Measurements from ENCODE around the gene FOXN3. TPM values are rescaled to one million over a fixed set of nuclear protein-coding genes. Genes with fewer than 3 reads are reported as not detected.
A peak's percentile ranks its signal among the peaks of the same experiment; 100 is the strongest.

FOXN3 gene
- total RNA-seq, 1 donor from 2014 or later, result 122 TPM

GRCh38 chr14:89258728-89259273 is 158.2 kb downstream of the FOXN3 start:
- no peak overlapping the region for H3K4me3 Mint-ChIP-seq (ENCODE audit: unreplicated experiment)
- H3K79me2 ChIP-seq (ENCODE audit: insufficient read depth, low read length), result peaks cover 63% of the 10 kb centered on the region

GRCh38 chr14:89256951-89257350 is 160.1 kb downstream of the FOXN3 start:
- TF ChIP-seq CTCF (IDR thresholded peaks at IDR 0.05; ENCODE audit: insufficient read depth, low read depth, low read length) (no peak), EZH2 (IDR thresholded peaks at IDR 0.05; ENCODE audit: insufficient read depth, low read length) (no peak)
- FAIRE-seq, result no peak
- H3K36me3 Mint-ChIP-seq (ENCODE audit: low read depth, unreplicated experiment), result peaks cover 24% of the 10 kb centered on the region
- H3K27ac ChIP-seq (ENCODE audit: low read depth, low read length), result no peak overlapping the region
- DNase-seq (ENCODE audit: low read depth), result no peak
- H3K9ac ChIP-seq (ENCODE audit: low read length), result no peak overlapping the region
- H3K4me3 ChIP-seq (ENCODE audit: insufficient read depth, low read depth, low read length), result no peak overlapping the region
- no peak overlapping the region for H3K27ac Mint-ChIP-seq (ENCODE audit: unreplicated experiment)
- peaks cover 76% of the 10 kb centered on the region for H4K20me1 ChIP-seq (ENCODE audit: insufficient read depth, low read length)
- H3K79me2 ChIP-seq (ENCODE audit: insufficient read depth, low read length), result peaks cover 56% of the 10 kb centered on the region
- no peak overlapping the region for H2AFZ ChIP-seq (ENCODE audit: low read depth, low read length)
- H3K27me3 Mint-ChIP-seq (ENCODE audit: low read depth, unreplicated experiment), result no peaks in the 10 kb centered on the region
- H3K4me3 Mint-ChIP-seq (ENCODE audit: unreplicated experiment), result no peak overlapping the region
- no peaks in the 10 kb centered on the region for H3K27me3 ChIP-seq (ENCODE audit: insufficient read depth, low read length)
- no peaks in the 10 kb centered on the region for H3K9me3 ChIP-seq (ENCODE audit: insufficient read depth, low read depth, low read length)
- H3K4me1 Mint-ChIP-seq (ENCODE audit: low read depth, unreplicated experiment), result peaks cover 2% of the 10 kb centered on the region
- H3K4me1 ChIP-seq (ENCODE audit: insufficient read depth, low read length), result no peaks in the 10 kb centered on the region
- H3K36me3 ChIP-seq (ENCODE audit: insufficient read depth, low read length), result no peaks in the 10 kb centered on the region
- H3K4me2 ChIP-seq (ENCODE audit: low read length), result no peak overlapping the region
- H3K9me3 Mint-ChIP-seq (ENCODE audit: unreplicated experiment), result peaks cover 3% of the 10 kb centered on the region

More at GRCh38 chr14:89258728-89259273, 158.2 kb downstream of the FOXN3 start:
- peaks cover 68% of the 10 kb centered on the region for H4K20me1 ChIP-seq (ENCODE audit: insufficient read depth, low read length)
- H3K36me3 ChIP-seq (ENCODE audit: insufficient read depth, low read length), result no peaks in the 10 kb centered on the region
- Mint-ChIP-seq H3K4me1 (ENCODE audit: low read depth, unreplicated experiment) (peaks cover 5% of the 10 kb centered on the region), H3K36me3 (ENCODE audit: low read depth, unreplicated experiment) (peaks cover 24% of the 10 kb centered on the region), H3K9me3 (ENCODE audit: unreplicated experiment) (peaks cover 3% of the 10 kb centered on the region), H3K27ac (ENCODE audit: unreplicated experiment) (peak overlapping the region; percentile 38), H3K27me3 (ENCODE audit: low read depth, unreplicated experiment) (no peaks in the 10 kb centered on the region)
- no peak overlapping the region for H3K9ac ChIP-seq (ENCODE audit: low read length)
- FAIRE-seq (no peak), DNase-seq (ENCODE audit: low read depth) (no peak)
- H3K27ac ChIP-seq (ENCODE audit: low read depth, low read length), result no peak overlapping the region
- H2AFZ ChIP-seq (ENCODE audit: low read depth, low read length), result no peak overlapping the region
- TF ChIP-seq EZH2 (IDR thresholded peaks at IDR 0.05; ENCODE audit: insufficient read depth, low read length) (no peak), CTCF (IDR thresholded peaks at IDR 0.05; ENCODE audit: insufficient read depth, low read depth, low read length) (no peak)
- H3K27me3 ChIP-seq (ENCODE audit: insufficient read depth, low read length), result no peaks in the 10 kb centered on the region
- H3K4me3 ChIP-seq (ENCODE audit: insufficient read depth, low read depth, low read length), result no peak overlapping the region
- no peak overlapping the region for H3K4me2 ChIP-seq (ENCODE audit: low read length)
- H3K9me3 ChIP-seq (ENCODE audit: insufficient read depth, low read depth, low read length), result no peaks in the 10 kb centered on the region
- H3K4me1 ChIP-seq (ENCODE audit: insufficient read depth, low read length), result no peaks in the 10 kb centered on the region

GRCh38 chr14:89256283-89256682 is 160.8 kb downstream of the FOXN3 start:
- FAIRE-seq (no peak), DNase-seq (ENCODE audit: low read depth) (no peak)
- no peaks in the 10 kb centered on the region for H3K9me3 ChIP-seq (ENCODE audit: insufficient read depth, low read depth, low read length)
- no peaks in the 10 kb centered on the region for H3K27me3 ChIP-seq (ENCODE audit: insufficient read depth, low read length)
- H3K4me3 ChIP-seq (ENCODE audit: insufficient read depth, low read depth, low read length), result no peak overlapping the region
- H2AFZ ChIP-seq (ENCODE audit: low read depth, low read length), result no peak overlapping the region
- H3K27ac Mint-ChIP-seq (ENCODE audit: unreplicated experiment), result no peak overlapping the region
- peaks cover 3% of the 10 kb centered on the region for H3K9me3 Mint-ChIP-seq (ENCODE audit: unreplicated experiment)
- no peak overlapping the region for H3K4me3 Mint-ChIP-seq (ENCODE audit: unreplicated experiment)
- H4K20me1 ChIP-seq (ENCODE audit: insufficient read depth, low read length), result peaks cover 80% of the 10 kb centered on the region
- TF ChIP-seq EZH2 (IDR thresholded peaks at IDR 0.05; ENCODE audit: insufficient read depth, low read length), result no peak
- TF ChIP-seq CTCF (IDR thresholded peaks at IDR 0.05; ENCODE audit: insufficient read depth, low read depth, low read length), result no peak
- no peaks in the 10 kb centered on the region for H3K36me3 ChIP-seq (ENCODE audit: insufficient read depth, low read length)
- peaks cover 55% of the 10 kb centered on the region for H3K79me2 ChIP-seq (ENCODE audit: insufficient read depth, low read length)
- H3K36me3 Mint-ChIP-seq (ENCODE audit: low read depth, unreplicated experiment), result peaks cover 24% of the 10 kb centered on the region
- H3K9ac ChIP-seq (ENCODE audit: low read length), result no peak overlapping the region
- no peak overlapping the region for H3K27ac ChIP-seq (ENCODE audit: low read depth, low read length)
- H3K4me1 Mint-ChIP-seq (ENCODE audit: low read depth, unreplicated experiment), result peaks cover 2% of the 10 kb centered on the region
- no peaks in the 10 kb centered on the region for H3K27me3 Mint-ChIP-seq (ENCODE audit: low read depth, unreplicated experiment)
- no peaks in the 10 kb centered on the region for H3K4me1 ChIP-seq (ENCODE audit: insufficient read depth, low read length)
- H3K4me2 ChIP-seq (ENCODE audit: low read length), result no peak overlapping the region

Measured in astrocyte (in vitro differentiated cells and primary cell).